Breast epithelium (tissue), 4 donors: Measurements from ENCODE around the gene FAAP20. TPM values are rescaled to one million over a fixed set of nuclear protein-coding genes. Genes with fewer than 3 reads are reported as not detected.

Experiments used
- DNase-seq, 2 donors: peaks; one replicate each; pipeline ENCODE4 v3.0.0-alpha.2; 2019; ENCODE audit warnings: low spot score in 2 of 2
- H3K27ac ChIP-seq, 2 donors: fragments of 200-600 bp; sonication (generic) in 1 of 2; one replicate each; pipeline ENCODE4 v1.5.1; 2016 to 2019; ENCODE audit warnings: mild to moderate bottlenecking in 1 of 2
- H3K27me3 ChIP-seq, 2 donors: fragments of 200-600 bp; sonication (generic) in 1 of 2; one replicate each; pipeline versions ENCODE4 v1.5.1 to v1.6.0; 2017 to 2019; ENCODE audit warnings: control low read depth in 1 of 2, mild to moderate bottlenecking in 1 of 2
- H3K36me3 ChIP-seq: fragments of 200-600 bp; one replicate; pipeline ENCODE4 v1.5.1; 2019
- H3K4me1 ChIP-seq, 2 donors: fragments of 200-600 bp; sonication (generic); one replicate each; pipeline ENCODE4 v1.5.1; 2016 to 2019; ENCODE audit warnings: control low read depth in 1 of 2
- H3K4me3 ChIP-seq, 3 donors: fragments of 200-600 bp; sonication (generic); 1 replicate in 2 of 3; 2 replicates in 1 of 3; pipeline ENCODE4 v1.5.1; 2016 to 2019; ENCODE audit warnings: mild to moderate bottlenecking in 3 of 3, moderate library complexity in 2 of 3
- H3K9me3 ChIP-seq, 2 donors: fragments of 200-600 bp; sonication (generic) in 1 of 2; one replicate each; pipeline ENCODE4 v1.5.1; 2016 to 2019; ENCODE audit warnings: control low read depth in 1 of 2
- POLR2A ChIP-seq: fragments of 450-650 bp; IDR thresholded peaks from one replicate; pipeline ENCODE4 v1.6.1; 2016; ENCODE audit warnings: antibody characterized with exemption, mild to moderate bottlenecking, moderate library complexity
- POLR2AphosphoS5 ChIP-seq, 3 donors: sonication (generic); formaldehyde crosslinking; IDR thresholded peaks; one replicate each; pipeline ENCODE4 v1.6.1; 2017; ENCODE audit warnings: antibody characterized with exemption in 3 of 3
- intact Hi-C: fragments of 100-400 bp; cut with DNase I; formaldehyde crosslinking; loops from one replicate; pipeline ENCODE4 v1.15.1; 2023; ENCODE audit warnings: low total_unique reads
- total RNA-seq, 3 donors: library from RNA; depleted of rRNA; stranded (reverse); fragments of >200 nt; gene quantifications; one replicate each; pipeline ENCODE4 v1.1.0, GENCODE V29; 2016
- TF ChIP-seq, protein P1 (sequence below), 3 donors: fragments of 450-650 bp; IDR thresholded peaks; one replicate each; pipeline ENCODE4 v1.5.1; 2016 to 2017; ENCODE audit warnings: antibody characterized with exemption in 3 of 3, mild to moderate bottlenecking in 3 of 3, moderate library complexity in 3 of 3

FAAP20 gene
- total RNA-seq, 3 donors from 2014 or later: 28.6 to 33.1 (median 29.9) TPM

DNA sequence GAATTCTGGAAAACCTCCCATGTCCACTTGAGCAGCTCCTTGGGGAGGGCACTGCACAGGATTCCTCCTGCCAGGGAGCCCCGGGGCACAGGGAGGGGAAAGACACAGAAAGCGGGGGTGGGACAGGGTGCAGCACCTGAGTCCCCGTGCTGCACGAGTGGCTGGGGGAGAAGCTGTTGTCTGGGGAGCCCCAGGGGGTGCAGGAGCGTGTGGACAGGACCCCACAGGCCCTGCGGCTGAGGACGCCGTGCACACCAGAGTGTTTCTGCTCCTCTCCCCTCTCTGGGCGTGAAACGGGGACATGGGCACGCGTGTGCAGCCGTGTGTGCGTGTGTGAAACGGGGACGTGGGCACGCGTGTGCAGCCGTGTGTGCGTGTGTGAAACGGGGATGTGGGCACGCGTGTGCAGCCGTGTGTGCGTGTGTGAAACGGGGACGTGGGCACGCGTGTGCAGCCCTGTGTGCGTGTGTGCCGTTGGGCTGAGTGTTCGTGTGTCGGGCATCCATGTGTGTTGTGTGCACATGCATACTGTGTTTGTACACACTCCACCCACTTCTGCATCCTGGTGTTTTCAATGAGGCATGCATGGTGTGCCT lies 21.9 kb downstream of the FAAP20 start:
- H3K36me3 ChIP-seq: no peaks in the 10 kb centered on the region
- TF ChIP-seq POLR2A: no peak
- no peak for TF ChIP-seq POLR2AphosphoS5 (IDR thresholded peaks at IDR 0.05)
- TF ChIP-seq, protein P1, sequence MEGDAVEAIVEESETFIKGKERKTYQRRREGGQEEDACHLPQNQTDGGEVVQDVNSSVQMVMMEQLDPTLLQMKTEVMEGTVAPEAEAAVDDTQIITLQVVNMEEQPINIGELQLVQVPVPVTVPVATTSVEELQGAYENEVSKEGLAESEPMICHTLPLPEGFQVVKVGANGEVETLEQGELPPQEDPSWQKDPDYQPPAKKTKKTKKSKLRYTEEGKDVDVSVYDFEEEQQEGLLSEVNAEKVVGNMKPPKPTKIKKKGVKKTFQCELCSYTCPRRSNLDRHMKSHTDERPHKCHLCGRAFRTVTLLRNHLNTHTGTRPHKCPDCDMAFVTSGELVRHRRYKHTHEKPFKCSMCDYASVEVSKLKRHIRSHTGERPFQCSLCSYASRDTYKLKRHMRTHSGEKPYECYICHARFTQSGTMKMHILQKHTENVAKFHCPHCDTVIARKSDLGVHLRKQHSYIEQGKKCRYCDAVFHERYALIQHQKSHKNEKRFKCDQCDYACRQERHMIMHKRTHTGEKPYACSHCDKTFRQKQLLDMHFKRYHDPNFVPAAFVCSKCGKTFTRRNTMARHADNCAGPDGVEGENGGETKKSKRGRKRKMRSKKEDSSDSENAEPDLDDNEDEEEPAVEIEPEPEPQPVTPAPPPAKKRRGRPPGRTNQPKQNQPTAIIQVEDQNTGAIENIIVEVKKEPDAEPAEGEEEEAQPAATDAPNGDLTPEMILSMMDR (IDR thresholded peaks at IDR 0.05): no peak
- DNase-seq: no peak
- no peak overlapping the region for H3K27ac ChIP-seq
- no peaks in the 10 kb centered on the region for H3K9me3 ChIP-seq
- no peak overlapping the region for H3K4me3 ChIP-seq
- H3K4me1 ChIP-seq: no peaks in the 10 kb centered on the region
- no peaks in the 10 kb centered on the region for H3K27me3 ChIP-seq
- intact Hi-C loops: no loop called here

GRCh38 chr1:2172012-2172411 lies 22.6 kb downstream of the FAAP20 start:
- no peak for TF ChIP-seq POLR2AphosphoS5 (IDR thresholded peaks at IDR 0.05)
- TF ChIP-seq, protein P1 (IDR thresholded peaks at IDR 0.05): no peak
- TF ChIP-seq POLR2A: no peak
- DNase-seq: no peak
- intact Hi-C loops: no loop called here

GRCh38 chr1:2170211-2170610 lies 24.4 kb downstream of the FAAP20 start:
- H3K27me3 ChIP-seq: no peaks in the 10 kb centered on the region
- no peaks in the 10 kb centered on the region for H3K9me3 ChIP-seq
- H3K4me3 ChIP-seq: no peak overlapping the region
- H3K27ac ChIP-seq: no peak overlapping the region
- no peak for TF ChIP-seq POLR2A
- TF ChIP-seq, protein P1 (IDR thresholded peaks at IDR 0.05): no peak
- no peak for TF ChIP-seq POLR2AphosphoS5 (IDR thresholded peaks at IDR 0.05)
- no peak for DNase-seq
- no peaks in the 10 kb centered on the region for H3K36me3 ChIP-seq
- intact Hi-C loops: no loop called here
- H3K4me1 ChIP-seq: no peaks in the 10 kb centered on the region

More at GRCh38 chr1:2172012-2172411, 22.6 kb downstream of the FAAP20 start:
- Histone ChIP-seq H3K4me1 (no peaks in the 10 kb centered on the region), H3K27ac (no peak overlapping the region), H3K36me3 (no peaks in the 10 kb centered on the region), H3K27me3 (no peaks in the 10 kb centered on the region), H3K4me3 (no peak overlapping the region), H3K9me3 (no peaks in the 10 kb centered on the region)

DNA sequence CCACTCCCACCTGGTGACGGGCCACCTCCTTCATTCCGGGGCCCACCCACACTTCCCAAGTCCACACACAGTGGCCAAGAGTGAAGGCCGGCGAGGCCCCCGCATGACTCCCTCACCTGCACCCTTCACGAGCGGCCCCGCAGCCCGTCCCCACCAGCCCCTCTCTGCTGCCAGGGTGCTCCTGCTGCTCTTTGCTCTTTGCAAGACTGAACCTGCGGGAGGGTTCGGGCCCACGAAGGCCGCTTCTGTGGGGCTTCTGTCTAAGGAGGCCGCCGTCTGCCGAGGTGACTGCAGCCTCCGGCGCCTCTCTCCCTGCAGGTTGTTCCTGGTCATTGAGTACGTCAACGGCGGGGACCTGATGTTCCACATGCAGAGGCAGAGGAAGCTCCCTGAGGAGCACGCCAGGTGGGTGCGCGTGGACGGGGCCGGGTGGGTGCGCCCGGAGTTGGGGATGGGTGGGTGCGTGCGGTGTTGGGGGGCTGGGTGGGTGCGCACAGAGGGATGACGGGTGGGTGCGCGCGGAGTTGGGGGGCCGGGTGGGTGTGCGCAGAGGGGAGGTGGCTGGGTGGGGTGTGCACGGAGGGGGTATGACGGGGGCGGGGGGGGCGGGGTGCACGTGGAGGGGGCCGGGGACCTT lies 25.3 kb downstream of the FAAP20 start:
- intact Hi-C loops: no loop called here
- no peak for DNase-seq
- no peaks in the 10 kb centered on the region for H3K36me3 ChIP-seq
- no peaks in the 10 kb centered on the region for H3K9me3 ChIP-seq
- H3K4me1 ChIP-seq: no peaks in the 10 kb centered on the region
- no peak overlapping the region for H3K27ac ChIP-seq
- no peaks in the 10 kb centered on the region for H3K27me3 ChIP-seq
- TF ChIP-seq, protein P1 (IDR thresholded peaks at IDR 0.05): no peak
- no peak for TF ChIP-seq POLR2AphosphoS5 (IDR thresholded peaks at IDR 0.05)
- no peak for TF ChIP-seq POLR2A
- no peak overlapping the region for H3K4me3 ChIP-seq

DNA sequence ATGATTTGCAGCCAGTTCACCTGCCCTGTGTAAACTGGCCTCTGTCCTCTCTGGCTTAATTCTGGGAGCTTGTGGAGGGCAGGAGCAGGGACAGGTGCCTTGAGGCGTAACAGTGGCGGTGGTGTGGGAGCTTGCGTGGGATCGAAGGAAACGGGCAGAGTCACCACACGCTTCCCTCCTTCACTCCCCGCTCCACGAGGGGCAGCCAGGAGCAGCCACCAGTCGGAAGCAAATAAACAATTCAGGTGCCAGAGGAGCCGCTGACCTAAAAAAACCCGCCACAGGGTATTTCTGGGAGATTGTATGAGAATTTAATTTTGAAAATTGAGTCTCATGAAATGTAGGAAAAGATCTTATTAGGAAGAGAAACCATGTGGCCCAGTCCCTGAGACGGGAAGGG lies 26.0 kb downstream of the FAAP20 start:
- Histone ChIP-seq H3K36me3 (no peaks in the 10 kb centered on the region), H3K9me3 (peaks cover 0 to 5% of the 10 kb centered on the region in 2 donors), H3K27me3 (no peaks in the 10 kb centered on the region), H3K27ac (no peak overlapping the region), H3K4me3 (no peak overlapping the region), H3K4me1 (no peaks in the 10 kb centered on the region)
- intact Hi-C loops: no loop called here
- no peak for DNase-seq
- TF ChIP-seq, protein P1 (IDR thresholded peaks at IDR 0.05): no peak
- TF ChIP-seq POLR2AphosphoS5 (IDR thresholded peaks at IDR 0.05) (no peak), POLR2A (no peak)
